Gastroesophageal sphincter (tissue), 3 donors: Measurements from ENCODE around the gene SDK2.

ENCODE experiments used
- EP300 ChIP-seq: sonication (generic); formaldehyde crosslinking; IDR thresholded peaks from one replicate; pipeline ENCODE4 v1.6.1; 2017; ENCODE audit warnings: antibody characterized with exemption, mild to moderate bottlenecking
- POLR2A ChIP-seq, 2 donors: fragments of 450-650 bp; IDR thresholded peaks; one replicate each; pipeline ENCODE4 v1.6.1; 2017; ENCODE audit warnings: antibody characterized with exemption in 2 of 2, mild to moderate bottlenecking in 2 of 2, moderate library complexity in 1 of 2
- POLR2AphosphoS5 ChIP-seq: sonication (generic); formaldehyde crosslinking; IDR thresholded peaks from one replicate; pipeline ENCODE4 v1.6.1; 2017; ENCODE audit warnings: antibody characterized with exemption
- TF ChIP-seq, protein P1 (sequence below), 4 experiments: fragments of 200-600 bp in 2 of 4; fragments of 450-650 bp in 2 of 4; sonication (generic) in 1 of 4; IDR thresholded peaks; one replicate each; pipeline ENCODE4 v1.5.1; 2017 to 2019; ENCODE audit warnings: antibody characterized with exemption in 4 of 4, mild to moderate bottlenecking in 2 of 4, moderate library complexity in 2 of 4

DNA sequence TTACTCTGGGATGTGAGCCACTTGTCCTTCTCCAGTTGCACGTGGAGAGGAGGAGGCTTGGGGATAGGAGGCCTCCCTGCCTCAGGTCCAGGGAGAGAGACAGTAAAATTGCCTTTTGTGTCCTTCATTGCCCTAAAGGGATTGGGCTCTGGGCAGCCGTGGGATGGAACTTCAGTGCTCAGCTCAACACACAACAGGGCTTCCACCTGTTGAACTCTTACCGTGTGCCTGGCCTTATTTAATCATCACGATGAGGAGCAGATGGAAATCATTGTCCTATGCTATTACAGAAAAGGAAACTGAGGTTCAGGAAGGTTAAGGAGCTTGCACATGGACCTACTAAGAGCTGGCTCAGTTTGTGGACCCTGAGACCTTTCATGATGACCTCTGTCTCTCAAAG, 240.0 kb downstream of the SDK2 start:
- TF ChIP-seq, protein P1, sequence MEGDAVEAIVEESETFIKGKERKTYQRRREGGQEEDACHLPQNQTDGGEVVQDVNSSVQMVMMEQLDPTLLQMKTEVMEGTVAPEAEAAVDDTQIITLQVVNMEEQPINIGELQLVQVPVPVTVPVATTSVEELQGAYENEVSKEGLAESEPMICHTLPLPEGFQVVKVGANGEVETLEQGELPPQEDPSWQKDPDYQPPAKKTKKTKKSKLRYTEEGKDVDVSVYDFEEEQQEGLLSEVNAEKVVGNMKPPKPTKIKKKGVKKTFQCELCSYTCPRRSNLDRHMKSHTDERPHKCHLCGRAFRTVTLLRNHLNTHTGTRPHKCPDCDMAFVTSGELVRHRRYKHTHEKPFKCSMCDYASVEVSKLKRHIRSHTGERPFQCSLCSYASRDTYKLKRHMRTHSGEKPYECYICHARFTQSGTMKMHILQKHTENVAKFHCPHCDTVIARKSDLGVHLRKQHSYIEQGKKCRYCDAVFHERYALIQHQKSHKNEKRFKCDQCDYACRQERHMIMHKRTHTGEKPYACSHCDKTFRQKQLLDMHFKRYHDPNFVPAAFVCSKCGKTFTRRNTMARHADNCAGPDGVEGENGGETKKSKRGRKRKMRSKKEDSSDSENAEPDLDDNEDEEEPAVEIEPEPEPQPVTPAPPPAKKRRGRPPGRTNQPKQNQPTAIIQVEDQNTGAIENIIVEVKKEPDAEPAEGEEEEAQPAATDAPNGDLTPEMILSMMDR (IDR thresholded peaks at IDR 0.05) = no peak
- no peak for TF ChIP-seq POLR2AphosphoS5
- no peak for TF ChIP-seq EP300
- no peak for TF ChIP-seq POLR2A (IDR thresholded peaks at IDR 0.05)
